ENCODE measurements around the gene DPP9. TPM values are rescaled to one million over a fixed set of nuclear protein-coding genes. Genes with fewer than 3 reads are reported as not detected.

DPP9 gene
- total RNA-seq, 1 donor from 2014 or later, result 31.5 TPM

- H3K4me3 Mint-ChIP-seq (ENCODE audit: unreplicated experiment), result no peak overlapping the region
- TF ChIP-seq CTCF (IDR thresholded peaks at IDR 0.05), result no peak
- H3K27me3 Mint-ChIP-seq (ENCODE audit: low read depth), result no peaks in the 10 kb centered on the region
- no peak overlapping the region for H3K27ac Mint-ChIP-seq (ENCODE audit: unreplicated experiment)
- H3K36me3 Mint-ChIP-seq (ENCODE audit: low read depth), result no peaks in the 10 kb centered on the region
- H3K9me3 Mint-ChIP-seq (ENCODE audit: low read depth), result no peaks in the 10 kb centered on the region
- peaks cover 5% of the 10 kb centered on the region for H3K4me1 Mint-ChIP-seq (ENCODE audit: low read depth)
- DNase-seq (ENCODE audit: low spot score), result no peak
Observed at GRCh38 chr19:4645718-4646117, 77.9 kb downstream of the DPP9 start.

DNA sequence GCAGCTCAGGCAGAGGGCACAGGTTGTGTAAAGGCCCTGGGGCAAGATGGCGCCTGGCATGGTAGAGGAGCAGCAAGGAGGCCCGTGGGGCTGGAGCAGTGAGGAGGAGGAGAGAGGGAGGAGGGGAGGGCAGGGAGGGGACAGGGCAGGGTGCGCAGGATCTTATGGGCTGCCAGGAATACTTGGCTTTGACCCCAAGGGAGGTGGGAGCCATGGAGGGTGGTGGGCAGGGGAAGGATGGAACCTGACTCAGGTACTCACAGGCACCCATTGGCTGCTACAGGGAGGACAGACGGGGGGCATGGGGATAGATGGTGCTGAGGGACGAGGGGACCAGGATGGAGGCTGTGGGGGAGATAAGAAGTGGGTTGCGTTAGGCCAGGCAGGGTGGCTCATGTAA, 81.0 kb downstream of the DPP9 start:
- no peak for DNase-seq (ENCODE audit: low spot score)
- H3K27ac Mint-ChIP-seq (ENCODE audit: unreplicated experiment), result no peak overlapping the region
- no peaks in the 10 kb centered on the region for H3K27me3 Mint-ChIP-seq (ENCODE audit: low read depth)
- TF ChIP-seq CTCF (IDR thresholded peaks at IDR 0.05), result no peak
- H3K36me3 Mint-ChIP-seq (ENCODE audit: low read depth), result no peaks in the 10 kb centered on the region
- H3K4me3 Mint-ChIP-seq (ENCODE audit: unreplicated experiment), result no peak overlapping the region
- H3K4me1 Mint-ChIP-seq (ENCODE audit: low read depth), result peaks cover 10% of the 10 kb centered on the region
- H3K9me3 Mint-ChIP-seq (ENCODE audit: low read depth), result no peaks in the 10 kb centered on the region

- no peak for TF ChIP-seq CTCF (IDR thresholded peaks at IDR 0.05)
- Mint-ChIP-seq H3K27me3 (ENCODE audit: low read depth) (no peaks in the 10 kb centered on the region), H3K36me3 (ENCODE audit: low read depth) (no peaks in the 10 kb centered on the region), H3K27ac (ENCODE audit: unreplicated experiment) (no peak overlapping the region), H3K9me3 (ENCODE audit: low read depth) (no peaks in the 10 kb centered on the region), H3K4me1 (ENCODE audit: low read depth) (peaks cover 10% of the 10 kb centered on the region), H3K4me3 (ENCODE audit: unreplicated experiment) (no peak overlapping the region)
- DNase-seq (ENCODE audit: low spot score), result no peak
Observed at GRCh38 chr19:4641132-4641531, 82.5 kb downstream of the DPP9 start.

DNA sequence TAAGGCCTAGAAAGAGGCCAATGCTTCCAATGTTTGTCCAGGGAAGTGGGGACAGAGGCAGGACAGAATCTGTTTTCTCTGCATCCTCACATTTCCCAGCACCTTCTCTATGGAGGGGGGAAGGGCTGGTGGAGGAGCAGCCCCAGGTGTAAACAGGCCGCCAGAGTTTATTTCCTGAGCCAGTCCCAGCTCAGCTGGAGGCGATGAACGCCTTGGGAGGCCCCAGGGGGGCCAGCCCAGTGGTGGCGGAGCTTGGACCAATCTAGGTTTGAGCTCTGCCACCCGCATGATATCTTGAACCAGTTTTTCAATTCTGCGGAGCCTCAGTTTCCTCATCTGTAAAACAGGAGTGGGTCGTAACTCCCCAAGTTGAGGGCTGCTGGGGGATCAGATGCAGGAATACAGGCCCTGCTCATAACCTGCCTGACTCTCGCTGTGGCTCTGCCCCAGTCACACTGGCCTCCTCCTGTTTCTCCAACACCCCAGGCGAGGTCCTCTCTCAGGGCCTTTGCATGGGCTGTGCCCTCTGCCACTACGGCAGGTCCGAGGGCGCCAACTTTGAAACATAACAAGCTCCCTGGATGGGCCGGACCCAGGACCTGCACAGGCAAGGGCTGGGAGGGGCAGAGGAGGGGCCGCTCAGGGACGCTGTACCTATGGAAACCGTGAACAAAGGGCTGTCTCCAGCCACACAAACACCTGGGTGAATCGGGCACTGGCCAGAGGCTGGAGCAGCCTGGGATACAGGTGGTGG, 83.2 kb downstream of the DPP9 start:
- Mint-ChIP-seq H3K27ac (ENCODE audit: unreplicated experiment) (no peak overlapping the region), H3K4me1 (ENCODE audit: low read depth) (peaks cover 10% of the 10 kb centered on the region), H3K4me3 (ENCODE audit: unreplicated experiment) (peak overlapping the region; percentile 87), H3K27me3 (ENCODE audit: low read depth) (no peaks in the 10 kb centered on the region), H3K36me3 (ENCODE audit: low read depth) (no peaks in the 10 kb centered on the region), H3K9me3 (ENCODE audit: low read depth) (no peaks in the 10 kb centered on the region)
- DNase-seq (ENCODE audit: low spot score), result no peak
- no peak for TF ChIP-seq CTCF (IDR thresholded peaks at IDR 0.05)

DNA sequence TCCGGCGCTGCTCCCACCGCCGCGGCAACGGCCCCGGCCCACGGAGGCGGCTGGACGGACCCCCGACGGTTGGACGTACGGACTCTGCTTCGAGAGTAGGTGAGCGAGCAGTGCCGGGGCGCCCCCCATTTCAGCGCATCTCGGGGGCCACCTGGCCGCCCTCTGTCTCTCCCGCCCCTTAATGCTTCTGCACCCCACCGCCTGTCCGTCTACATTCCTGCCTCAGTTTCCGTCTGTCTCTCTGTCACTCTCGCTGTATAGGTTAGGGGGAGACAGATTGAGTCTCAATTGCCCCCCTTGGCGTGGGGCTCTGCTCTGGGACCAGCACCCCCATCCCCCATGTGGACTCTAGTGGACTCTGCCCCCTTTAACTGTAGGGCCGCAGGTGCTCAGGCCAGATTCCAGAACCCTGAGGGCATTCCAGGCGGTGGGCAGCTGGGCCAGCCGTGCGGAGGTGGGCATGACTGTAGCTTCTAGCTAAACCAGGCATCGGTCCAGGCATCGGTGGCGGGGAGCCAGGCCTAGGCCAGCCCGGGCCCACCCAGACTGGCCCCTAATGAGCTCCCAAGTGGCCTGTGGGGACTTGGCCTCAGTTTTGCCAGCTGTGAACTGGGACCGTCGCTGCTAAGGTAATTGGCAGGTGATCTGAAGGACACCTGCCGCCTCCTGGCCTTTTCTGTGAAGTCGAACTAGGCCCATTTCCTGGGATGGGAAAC, 84.0 kb downstream of the DPP9 start:
- Mint-ChIP-seq H3K27ac (ENCODE audit: unreplicated experiment) (peak overlapping the region; percentile 86), H3K36me3 (ENCODE audit: low read depth) (no peaks in the 10 kb centered on the region), H3K4me1 (ENCODE audit: low read depth) (peaks cover 16% of the 10 kb centered on the region), H3K27me3 (ENCODE audit: low read depth) (no peaks in the 10 kb centered on the region), H3K4me3 (ENCODE audit: unreplicated experiment) (peak overlapping the region; percentile 87), H3K9me3 (ENCODE audit: low read depth) (no peaks in the 10 kb centered on the region)
- no peak for TF ChIP-seq CTCF (IDR thresholded peaks at IDR 0.05)
- DNase-seq (ENCODE audit: low spot score), result no peak

All from chondrocyte (in vitro differentiated cells).